Measurements from ENCODE around the gene SLC2A4. TPM values are rescaled to one million over a fixed set of nuclear protein-coding genes. Genes with fewer than 3 reads are reported as not detected.

Gene SLC2A4
- polyA plus RNA-seq, 1 donor, result 39.2 TPM

DNA sequence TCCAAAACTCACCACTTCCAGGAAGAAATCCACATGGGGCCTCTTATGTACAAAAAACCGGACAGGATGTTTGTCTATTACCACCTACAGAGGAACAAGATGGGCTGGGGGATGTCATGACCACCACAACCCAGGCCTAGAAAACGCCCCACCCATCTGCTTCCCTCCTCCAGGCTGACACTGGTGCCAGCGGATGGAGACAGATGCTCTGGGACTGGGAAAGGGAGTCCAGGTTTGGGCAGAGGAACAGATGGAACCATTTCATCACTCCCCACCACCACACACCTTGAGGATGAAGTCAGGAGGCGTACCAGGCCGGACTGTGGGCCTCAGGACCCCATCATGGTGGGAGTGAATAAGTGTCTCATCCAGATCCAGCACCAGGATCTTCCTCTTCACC lies 34.7 kb upstream of the SLC2A4 start:
- DNase-seq (ENCODE audit: low read depth), result no peak

- DNase-seq (ENCODE audit: low read depth), result no peak
These were observed 32.7 kb upstream of the SLC2A4 start for GRCh38 chr17:7248796-7249195.

DNA sequence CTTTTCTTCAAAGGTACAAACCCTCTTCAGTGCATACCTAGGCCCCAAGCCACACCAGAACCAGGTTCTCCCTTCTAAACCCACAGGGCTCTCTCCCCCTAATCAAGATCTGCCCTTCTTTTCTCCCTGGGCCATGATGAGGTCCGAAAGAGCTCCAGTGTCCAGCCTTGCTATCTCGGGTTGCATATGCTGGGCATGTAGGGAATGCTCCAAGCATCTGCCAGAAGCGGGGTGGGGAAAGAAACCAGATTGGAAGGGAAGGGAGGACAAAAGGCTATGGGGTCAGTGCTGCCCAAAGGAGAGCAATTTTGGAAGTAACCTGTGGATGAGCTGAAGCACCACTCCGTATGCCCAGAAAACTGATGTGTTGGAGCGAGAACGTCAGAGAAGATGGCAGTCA lies 32.3 kb upstream of the SLC2A4 start:
- no peak for DNase-seq (ENCODE audit: low read depth)

GRCh38 chr17:7249830-7250229 lies 31.7 kb upstream of the SLC2A4 start:
- DNase-seq (ENCODE audit: low read depth), result no peak

DNA sequence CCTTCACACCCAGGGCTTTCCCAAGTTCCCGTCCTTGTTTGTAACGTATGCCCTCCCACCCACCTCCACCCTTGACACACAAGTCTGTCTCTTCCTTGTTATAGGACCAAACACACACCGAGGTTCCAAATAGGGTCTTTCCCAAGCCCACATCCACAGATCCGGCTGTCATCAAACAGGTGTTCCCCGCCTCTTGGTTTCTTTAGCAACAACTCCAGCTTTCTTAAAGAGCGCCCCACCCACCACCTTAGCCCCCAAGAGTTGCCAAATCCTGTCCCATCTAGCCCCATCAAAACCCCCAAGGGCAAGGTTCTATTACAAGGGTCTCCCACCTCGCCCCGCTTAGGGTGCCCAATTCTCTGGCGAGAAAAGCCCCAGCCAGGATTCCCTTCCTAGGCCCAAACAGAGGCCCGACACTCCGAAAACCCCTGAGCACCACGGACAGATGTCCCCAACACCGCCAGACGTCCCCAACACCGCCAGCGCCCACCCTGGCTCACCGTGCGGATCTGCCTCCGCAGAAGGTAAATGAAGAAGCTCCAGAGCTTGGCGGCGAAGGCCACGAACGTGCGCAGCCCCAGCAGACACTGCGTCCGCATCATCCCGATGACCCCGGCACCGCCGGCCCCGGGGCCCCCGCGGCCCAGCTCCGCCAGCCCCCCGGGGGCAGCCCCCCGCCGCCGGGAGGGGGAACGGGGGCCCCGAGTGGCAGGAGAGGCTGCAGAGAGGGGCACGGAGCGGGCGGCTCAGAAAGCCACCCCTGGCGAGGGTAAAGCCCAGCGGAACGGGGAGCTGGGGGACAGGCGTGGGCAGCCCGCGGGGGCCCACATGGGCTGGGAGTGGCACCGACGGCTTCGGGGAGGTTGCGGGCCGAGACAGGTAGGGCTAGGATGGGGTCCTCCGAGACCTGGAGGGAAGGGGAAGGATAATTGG lies 30.6 kb upstream of the SLC2A4 start:
- no peak for DNase-seq (ENCODE audit: low read depth)

- DNase-seq (ENCODE audit: low read depth), result peak; percentile 99
These were observed 29.8 kb upstream of the SLC2A4 start, which contains the start of gene CTDNEP1 for GRCh38 chr17:7251661-7252175. Gene CTDNEP1 (minus strand): TSS chr17:7251734. CDS start chr17:7251296, 438 bp downstream.

GRCh38 chr17:7252176-7253043 lies 29.1 kb upstream of the SLC2A4 start, which contains the start of gene ELP5:
Gene ELP5 (plus strand): TSS chr17:7252215. CDS start chr17:7252551, 336 bp downstream.
- DNase-seq (ENCODE audit: low read depth), result peak; percentile 78

DNA sequence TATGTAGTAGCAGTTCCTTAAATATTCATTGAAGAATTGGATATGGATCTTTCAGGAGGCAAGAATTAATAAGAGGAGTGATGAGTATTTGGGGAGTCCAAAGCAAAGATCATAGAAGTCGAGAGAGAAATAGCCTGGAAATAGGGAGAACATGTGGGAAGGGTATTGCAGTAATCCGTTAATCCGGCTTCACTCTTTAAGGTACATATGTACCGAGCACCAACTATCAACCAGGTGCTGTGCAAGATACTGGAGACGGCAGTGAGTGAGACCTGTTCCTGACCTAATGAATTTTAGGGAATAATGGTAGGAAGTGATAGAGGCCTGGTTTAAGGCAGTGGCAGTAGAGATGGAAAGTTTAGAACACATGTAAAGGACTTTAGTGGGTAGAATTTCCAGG lies 28.4 kb upstream of the SLC2A4 start:
- no peak for DNase-seq (ENCODE audit: low read depth)

- no peak for DNase-seq (ENCODE audit: low read depth)
These were observed 27.0 kb upstream of the SLC2A4 start for GRCh38 chr17:7254511-7254910.

DNA sequence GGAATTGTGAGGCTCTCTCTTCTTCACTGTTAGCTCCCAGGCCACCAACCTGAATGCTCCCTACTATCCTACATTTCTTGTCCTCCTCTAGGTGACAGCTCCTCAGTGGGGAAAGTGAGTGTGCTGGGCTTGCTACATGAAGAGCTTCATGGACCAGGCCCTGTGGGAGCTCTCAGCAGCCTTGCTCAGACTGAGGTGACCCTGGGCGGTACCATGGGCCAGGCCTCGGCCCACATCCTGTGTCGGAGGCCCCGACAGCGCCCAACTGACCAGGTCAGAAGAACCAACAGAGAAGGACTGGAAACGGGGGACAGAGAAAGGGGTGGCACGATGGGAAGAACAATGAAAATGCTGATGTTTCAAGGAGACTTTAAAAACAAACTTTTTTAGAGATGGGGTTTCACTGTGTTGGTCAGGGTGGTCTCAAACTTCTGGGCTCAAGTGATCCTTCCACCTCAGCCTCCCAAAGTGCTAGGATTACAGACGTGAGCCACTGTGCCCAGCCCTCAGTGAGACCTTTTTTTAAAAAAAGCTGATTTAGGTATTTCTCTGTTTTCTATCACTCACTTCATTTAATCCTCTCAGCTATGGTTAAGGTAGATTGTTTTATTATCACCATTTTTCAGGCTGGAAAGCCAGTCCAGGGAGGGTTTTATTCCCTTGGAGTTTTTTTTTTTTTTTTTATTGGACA lies 24.6 kb upstream of the SLC2A4 start:
- no peak for DNase-seq (ENCODE audit: low read depth)

DNA sequence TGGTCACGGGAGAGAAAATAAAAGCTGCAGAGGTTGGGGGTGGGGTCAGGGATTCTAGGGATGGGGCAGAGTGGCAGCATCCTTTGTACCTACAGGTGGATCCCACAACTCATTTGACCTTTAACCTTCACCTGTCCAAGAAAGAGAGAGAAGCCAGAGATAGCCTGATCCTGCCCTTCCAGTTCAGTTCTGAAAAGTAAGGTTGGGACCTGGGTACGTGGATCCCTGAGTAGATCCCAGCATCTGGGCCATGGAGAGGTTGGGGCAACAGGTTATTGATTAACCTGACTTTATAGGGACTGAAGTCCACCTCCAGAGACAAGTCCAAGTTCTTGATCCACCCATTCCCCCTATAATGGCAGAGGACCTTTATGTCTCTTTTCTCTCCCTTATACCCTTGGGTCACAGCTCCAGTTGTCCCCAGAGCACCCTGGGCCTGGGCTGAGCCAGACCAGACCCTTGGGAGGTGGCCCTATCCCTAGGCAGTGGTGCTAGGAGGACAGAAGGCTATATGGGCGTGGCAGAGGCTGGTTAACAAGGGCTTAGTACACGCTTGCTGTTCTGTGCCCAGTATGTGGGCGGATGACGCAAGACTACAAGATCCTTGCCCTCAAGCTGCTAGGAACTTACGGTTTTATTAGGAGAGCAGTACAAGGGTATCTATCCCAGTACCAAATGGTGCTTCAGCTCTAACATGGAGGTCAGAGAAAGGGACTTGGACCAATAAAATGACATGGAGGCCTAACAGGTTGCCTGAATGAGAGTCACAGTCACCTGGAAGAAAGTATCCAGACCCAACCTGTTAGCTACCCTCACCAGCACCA lies 22.6 kb upstream of the SLC2A4 start:
- no peak for DNase-seq (ENCODE audit: low read depth)

- DNase-seq (ENCODE audit: low read depth), result no peak
These were observed 22.0 kb upstream of the SLC2A4 start for GRCh38 chr17:7259555-7259889.

- DNase-seq (ENCODE audit: low read depth), result no peak
These were observed 21.4 kb upstream of the SLC2A4 start for GRCh38 chr17:7260151-7260550.

DNA sequence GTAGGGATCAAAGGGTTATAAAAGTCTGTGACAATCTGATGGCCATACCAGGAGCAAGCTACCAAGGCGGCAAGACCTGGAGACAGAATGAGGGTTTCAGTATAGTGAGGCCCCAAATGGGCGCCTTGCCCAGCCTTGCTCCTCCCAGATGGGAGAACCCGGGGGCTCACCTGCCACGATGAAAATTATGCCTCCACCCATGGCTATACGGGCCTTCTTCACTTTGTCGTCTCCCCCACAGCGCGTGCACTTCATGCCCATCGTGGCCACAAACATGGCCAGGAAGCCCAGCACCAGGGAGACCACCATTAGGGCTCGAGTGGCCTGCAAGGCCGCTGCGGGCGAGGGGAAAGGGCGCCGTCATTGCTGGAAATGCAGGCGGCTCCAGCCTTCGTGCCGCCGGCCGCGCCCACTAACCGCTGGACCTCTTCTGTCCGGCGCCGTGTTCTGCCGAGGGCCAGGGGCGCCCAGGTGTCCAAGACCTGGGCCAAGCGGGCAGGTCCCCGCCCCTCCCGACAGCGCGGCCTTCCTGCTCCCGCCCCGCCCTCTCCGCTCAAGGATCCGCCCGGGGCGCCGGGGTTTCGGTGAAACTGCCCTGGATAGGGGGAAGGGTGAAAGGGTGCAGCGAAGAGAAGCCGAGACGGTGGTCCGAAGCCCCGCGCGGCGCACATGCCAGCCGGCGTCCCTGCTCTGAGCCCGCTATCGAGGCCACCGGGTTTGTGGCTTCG lies 20.7 kb upstream of the SLC2A4 start:
- DNase-seq (ENCODE audit: low read depth), result no peak

DNA sequence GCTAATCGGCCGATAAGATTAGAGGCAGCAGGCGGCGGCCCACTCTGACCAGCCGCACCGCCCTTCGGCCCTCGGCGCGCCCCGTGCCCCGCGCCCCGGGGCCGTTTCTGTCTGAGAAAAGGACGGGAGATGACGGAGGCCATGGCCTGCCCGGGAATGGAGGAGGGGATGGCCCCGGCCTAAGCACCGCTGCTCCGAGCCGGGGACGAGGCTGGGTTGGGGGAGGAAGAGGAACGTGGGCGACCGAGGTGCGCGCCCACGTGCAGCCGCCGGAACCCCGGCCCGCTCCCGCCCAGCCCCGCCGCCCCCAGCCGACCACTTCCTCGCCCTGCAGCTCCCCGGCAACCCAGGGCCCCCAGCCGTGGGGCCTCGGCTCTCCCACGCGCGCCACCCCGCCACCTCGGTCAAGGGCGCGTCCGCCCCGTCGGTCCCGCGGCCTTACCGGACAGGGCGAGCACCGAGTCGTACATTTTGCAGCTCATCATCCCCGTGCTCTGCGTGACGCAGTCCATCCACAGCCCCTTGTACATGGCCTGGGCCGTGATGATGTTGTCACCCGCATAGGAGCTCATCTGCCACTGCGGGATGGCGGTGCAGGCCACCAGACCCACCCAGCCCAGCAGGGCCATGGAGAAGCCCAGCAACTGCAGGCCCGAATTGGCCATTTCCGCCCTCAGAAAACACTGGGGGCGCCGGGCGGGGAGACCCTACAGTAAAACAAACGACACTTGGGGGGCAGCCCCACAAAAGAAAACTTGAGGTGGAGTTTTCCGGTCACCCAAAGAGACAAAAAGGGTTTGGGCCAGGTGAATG lies 19.9 kb upstream of the SLC2A4 start:
- DNase-seq (ENCODE audit: low read depth), result no peak

DNA sequence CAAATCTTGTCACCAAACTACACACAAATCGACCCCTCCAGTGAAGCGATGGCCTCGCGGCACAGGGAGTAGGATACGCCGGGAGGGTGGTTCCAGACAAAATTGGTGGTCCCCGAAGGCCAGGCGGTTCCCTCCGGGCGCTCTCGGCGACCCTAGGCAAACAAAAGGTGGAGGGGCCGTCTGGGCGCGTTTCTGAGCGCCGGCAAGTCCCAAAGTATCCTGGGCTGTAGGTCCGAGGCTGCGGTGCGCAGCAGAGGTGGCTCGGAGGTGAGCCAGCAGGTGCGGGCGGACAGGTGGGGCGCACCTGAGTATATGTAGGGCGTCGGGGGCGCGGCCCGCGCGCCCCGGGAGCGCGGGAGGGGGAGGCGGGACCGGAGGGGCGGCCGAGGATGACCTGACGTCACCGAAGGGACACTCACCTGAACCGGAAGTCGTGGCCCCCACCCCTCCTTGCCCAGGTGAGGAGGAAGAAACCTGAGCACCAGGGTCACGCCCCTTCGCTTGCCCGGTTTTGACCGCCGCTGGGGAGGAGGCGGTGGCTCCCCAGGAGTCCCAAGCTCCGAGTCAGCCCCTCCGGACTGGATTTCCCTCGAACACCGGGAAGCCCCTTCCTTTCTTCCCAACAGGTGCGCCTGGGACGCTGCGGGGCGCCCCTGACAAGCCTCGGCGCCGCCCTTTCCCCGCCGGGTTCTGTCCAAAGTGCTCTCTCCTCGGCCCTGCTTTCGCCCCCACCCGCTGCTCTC lies 19.2 kb upstream of the SLC2A4 start, which contains the start of gene CLDN7:
Gene CLDN7, minus strand, starts transcription at position 287 of the 743 bp plus-strand sequence. CDS start 435 bp downstream, outside the sequence.
- DNase-seq (ENCODE audit: low read depth), result no peak

DNA sequence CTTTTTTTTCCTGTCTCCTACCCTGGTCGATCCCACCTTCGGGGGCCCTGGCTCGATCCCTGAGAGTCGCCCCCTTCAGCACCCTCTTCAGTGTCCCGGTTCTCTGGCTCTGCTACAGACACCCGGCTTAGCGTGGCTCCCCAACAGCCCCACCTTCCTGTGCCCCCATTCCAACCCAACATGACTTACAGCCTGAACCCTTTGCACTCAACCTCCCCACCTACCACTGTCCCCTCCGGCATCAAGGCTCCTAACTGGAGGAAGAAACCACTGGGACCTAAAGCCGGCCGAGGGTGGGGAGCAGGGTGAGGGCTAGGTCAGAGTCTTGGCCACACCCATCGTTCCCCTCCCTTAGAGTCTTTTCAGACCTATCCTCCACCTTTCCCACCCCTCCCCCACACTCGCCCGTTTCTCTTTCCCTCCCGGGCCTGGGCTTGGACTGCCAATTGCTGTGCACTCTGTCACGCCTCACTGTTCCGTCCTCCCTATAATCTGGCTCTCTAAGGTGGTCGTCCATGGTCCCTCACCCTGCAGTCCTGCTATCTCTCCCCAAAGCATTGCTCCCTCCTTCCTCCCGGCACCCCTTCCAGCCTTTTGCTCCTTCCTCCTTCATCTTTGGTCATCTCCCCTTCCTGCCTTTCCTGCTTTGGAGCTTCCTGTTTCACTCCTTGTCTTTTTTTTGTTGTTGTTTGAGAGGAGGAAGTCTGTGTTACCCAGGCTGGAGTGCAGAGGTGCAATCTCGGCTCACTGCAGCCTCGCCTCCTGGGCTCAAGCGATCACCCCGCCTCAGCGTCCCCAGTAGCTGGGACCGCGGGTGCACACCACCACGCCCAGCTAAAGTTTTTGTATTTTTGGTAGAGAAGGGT lies 18.4 kb upstream of the SLC2A4 start:
- DNase-seq (ENCODE audit: low read depth), result no peak

DNA sequence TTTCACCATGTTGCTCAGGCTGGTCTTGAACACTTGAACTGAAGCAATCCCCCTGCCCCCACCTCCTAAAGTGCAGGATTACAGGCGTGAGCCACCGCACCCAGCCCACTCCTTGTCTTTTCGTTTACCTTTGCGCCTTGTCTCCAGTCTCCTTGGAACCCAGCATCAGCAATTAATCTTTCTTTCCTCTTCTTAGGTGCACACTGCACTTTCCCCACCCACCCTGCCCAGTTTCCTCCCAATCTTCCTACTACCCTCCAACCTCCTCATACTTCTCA lies 17.8 kb upstream of the SLC2A4 start:
- DNase-seq (ENCODE audit: low read depth), result no peak

Data from forelimb muscle (tissue), 1 donor.